Superior temporal gyrus (tissue), 1 donor: Measurements from ENCODE around the gene C1QTNF8.

Source experiments
- DNase-seq: peaks from one replicate; pipeline ENCODE4 v3.0.0-alpha.2; 2016; ENCODE audit errors: extremely low spot score

C1QTNF8 gene

DNA sequence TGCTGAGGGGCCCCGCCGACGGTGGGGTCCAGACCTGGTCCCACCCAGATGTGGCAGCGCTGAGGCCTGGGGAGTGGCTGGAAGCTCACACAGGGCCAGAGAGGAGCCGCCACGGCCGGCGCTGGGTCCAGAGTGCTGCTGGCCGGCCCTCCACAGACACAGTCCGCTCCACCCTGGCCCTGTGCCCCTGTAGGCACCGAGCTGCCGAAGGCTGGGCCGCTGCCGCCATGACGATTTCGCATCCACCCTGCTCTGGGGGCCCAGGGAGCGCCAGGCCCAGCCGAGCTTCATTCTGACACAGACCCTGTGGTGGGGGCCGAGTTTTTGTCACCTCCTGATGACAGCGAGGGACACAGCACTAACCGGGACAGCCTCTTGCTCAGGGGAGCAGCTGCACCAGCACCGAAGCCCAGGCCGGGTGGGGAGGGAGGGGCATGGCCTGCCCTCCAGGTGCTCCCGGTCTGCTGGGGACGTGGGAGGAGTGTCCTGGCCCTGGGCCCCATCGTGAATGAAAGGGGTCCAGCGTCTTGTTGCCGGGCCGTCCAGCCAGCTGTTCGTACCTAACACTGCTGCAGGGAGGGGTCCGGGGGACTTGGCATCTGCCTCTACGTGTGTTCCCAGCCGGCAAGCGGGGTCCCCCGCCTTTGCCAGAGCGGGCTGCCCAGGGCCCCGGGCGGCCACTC lies 50.6 kb downstream of the C1QTNF8 start:
- DNase-seq, result no peak

DNA sequence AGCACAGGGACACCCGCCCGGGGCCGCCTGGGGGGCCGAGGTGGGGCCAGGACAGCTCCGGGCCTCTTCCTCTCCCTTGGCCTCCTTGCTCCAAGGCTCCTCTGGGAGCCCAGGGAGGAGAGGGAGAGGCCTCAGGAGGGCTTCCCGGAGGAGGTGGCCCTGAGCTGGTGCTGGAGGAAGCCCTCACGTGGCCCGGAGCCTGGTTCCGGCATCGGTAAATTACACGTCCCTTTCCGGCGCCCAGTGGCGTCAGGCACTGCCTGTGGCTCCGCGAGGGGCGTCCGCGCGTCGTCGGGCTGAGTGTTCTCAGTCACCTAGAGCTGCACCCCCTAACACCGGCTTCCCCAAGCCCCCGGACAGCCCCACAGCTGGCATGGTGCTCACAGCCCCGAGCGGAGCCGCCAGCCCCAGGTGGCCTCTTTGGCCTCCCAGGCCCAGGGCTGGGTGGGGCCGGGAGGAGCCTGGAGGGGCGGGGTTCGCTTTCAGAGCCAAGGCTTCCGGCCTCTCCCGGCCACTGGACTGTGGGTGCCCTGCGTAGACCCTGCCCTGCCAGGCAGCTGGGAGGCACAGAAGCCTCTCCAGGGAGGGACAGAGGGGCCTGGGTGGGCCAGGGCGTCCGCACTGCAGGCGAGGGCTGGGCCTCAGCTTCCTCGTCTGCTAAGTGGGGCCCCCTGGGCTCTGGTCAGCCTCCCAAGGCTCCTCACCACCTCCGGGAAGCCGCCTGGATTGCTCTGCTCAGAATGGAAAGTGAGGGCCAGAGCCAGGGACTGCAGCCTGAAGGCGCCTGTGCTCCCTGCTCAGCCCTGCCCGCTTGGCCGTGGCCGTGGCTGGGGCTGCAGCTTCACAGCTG lies 51.4 kb downstream of the C1QTNF8 start:
- DNase-seq, result no peak

DNA sequence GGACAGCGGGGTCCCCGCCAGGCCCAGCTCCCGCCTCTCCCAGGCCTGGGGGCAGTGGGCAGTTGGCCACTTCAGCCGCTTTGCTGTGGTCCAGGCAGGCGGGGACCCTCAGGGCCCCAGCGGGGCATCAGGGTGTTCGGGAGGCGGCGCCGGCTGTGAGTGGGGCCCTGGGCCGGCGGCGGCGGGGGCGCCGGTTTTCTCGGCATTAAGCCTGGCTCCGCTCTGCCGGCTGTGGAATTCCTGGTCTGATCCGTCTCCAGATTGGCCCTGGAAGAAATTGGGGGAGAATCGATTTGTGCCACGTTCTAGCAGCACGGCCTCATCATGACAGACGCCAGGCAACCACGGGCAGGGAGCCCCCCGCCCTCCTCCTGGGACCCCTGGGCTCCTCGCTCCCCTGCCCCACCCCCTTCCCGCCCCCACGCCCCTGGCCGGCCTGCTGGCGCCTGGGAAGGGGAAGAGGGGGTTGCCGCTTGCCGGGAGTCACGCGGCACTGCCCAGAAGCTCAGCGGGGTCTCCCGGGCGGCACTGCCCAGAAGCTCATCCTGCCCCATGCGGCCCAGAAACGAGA lies 52.1 kb downstream of the C1QTNF8 start:
- DNase-seq, result no peak

DNA sequence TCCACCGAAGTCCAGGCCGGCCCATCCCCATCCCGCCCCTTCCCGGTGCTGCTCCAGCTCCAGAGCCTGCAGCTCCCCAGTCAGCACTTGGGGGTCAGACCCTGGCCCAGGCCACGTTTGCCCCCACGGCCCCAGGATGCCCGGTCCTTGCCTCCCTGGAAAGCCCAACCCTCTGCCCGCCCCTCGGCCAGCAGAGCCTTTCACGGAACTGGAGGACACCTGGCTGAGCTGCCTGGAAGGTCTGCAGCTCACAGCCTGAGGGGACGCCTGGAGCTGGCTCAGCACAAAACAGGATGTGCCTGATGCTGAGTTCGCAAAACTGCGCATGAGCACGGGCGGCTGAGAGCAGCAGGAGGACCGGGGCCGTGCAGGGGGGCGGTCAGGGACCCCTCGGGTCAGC lies 53.2 kb downstream of the C1QTNF8 start:
- no peak for DNase-seq

DNA sequence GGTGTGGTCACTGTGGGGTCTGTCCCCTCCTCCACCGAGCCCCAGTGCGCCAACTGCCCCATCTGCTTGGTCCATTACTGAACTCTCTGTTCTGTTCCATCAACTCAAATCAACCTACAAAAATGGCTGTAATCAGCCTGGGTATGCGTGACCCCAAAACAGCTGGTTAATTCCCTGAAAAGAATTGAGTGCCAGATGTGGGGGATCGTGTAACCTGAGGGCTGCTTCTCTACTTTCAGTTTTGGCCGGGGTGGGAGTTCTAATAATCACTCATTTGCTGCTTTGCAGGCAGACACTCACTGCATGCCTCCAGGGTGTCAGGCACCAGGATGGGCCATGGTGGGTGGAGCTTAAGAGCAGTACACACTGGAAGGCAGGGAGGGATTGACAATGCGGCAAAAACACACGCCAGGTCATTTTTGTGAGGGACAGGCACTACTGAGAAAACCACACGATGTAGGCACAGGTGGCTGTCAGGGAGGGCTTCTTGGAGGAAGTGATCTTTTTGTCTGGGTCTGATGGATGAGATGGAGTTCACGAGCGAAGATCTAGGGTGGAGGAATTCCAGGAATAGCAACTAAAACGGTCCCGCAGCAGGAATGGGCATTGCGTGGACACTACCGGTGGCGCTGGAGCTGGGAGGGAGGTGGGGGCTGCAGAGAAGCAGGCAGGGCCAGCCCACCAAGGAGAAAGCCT lies 53.8 kb downstream of the C1QTNF8 start:
- DNase-seq, result no peak

DNA sequence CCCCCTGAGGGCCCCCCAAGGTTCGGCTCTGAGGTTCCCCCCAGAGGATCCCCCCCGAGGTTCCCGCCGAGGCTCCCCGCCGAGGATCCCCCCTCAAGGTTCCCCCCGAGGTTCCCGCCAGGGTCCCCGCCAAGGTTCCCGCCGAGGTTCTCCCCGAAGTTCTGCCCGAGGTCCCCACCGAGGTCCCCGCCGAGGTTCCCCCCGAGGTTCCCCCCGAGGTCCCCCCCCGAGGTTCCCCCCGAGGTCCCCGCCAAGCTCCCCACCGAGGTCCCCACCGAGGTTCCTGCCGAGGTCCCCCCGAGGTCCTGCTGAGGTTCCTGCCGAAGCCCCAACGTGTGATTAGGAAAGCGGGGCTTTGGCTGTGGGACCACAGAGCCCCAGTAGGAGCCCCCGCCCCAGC lies 55.7 kb downstream of the C1QTNF8 start:
- DNase-seq, result no peak

DNA sequence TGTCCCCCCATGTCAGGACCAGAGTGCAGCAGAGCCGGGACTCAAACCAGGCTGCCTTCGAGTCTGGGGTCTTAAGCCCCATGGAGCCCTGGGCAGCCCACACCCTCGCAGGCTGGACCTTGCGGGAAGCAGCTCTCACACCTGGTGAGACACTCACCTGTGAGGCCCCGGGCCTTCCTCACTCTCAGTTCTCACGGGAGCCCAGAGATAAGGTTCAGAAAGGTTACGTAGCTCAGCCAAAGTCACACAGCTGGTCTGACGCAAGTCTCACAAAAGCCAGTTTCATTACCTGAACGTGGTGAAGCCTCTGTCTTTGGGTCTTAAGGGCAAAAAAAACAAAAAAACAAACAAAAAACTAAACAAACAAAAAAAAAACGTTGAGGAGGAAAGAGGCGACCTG lies 56.3 kb downstream of the C1QTNF8 start:
- no peak for DNase-seq

DNA sequence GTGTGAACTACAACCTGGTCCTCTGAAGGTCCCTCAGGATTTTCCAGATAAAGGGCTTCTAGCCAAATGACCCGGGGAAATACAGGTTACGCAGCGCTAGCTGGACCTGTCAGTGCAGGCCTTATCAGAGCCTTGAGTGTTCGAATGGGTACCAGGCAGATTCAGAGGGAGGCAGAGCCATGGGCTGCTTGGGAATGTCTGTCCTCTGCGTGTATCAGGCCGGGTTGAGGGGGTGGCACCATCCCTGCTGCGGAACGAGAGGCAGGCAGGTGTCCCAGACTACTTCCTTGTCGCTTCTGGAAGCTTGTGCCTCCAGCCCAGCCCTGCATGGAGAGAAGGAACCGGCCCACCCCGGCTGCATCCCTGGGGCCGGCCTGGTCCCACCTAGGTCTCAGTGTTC lies 57.1 kb downstream of the C1QTNF8 start:
- DNase-seq, result no peak
